Ramos (cell line): ENCODE results near the gene SYNE4.
"Not testable (repeated sequence)": the region's sequence is repeated elsewhere in the genome, so short reads cannot be mapped to it uniquely, and the experiment has no call there.

Experiments
- in situ Hi-C: fragments of 300-500 bp; cut with MboI; formaldehyde crosslinking; loops from one replicate; pipeline ENCODE4 v1.14.3; 2022; ENCODE audit warnings: low sequenced_read_pairs; ENCODE audit not compliant: unreplicated experiment

Gene SYNE4

GRCh38 chr19:36008336-36008978 is at the start of gene SYNE4:
Gene SYNE4, minus strand, starts transcription at chr19:36008813. Its CDS starts 132 bp downstream, at chr19:36008681.
- in situ Hi-C loops = no loop called here

- in situ Hi-C loops = no loop called here
These were observed 46.4 kb upstream of the SYNE4 start, which contains the start of gene WDR62 for GRCh38 chr19:36054733-36055686. Gene WDR62, plus strand, starts transcription at chr19:36054897. Its CDS starts 75 bp downstream, at chr19:36054972.

GRCh38 chr19:36054119-36054732 is 45.6 kb upstream of the SYNE4 start, which contains the start of gene THAP8:
Gene THAP8, minus strand, starts transcription at chr19:36054285. Its CDS starts 68 bp downstream, at chr19:36054217.
- in situ Hi-C loops = no loop called here

- in situ Hi-C loops = no loop called here
These were observed 43.0 kb upstream of the SYNE4 start for GRCh38 chr19:36051637-36052036.

GRCh38 chr19:36051236-36051635 is 42.6 kb upstream of the SYNE4 start:
- in situ Hi-C loops = no loop called here

GRCh38 chr19:36049080-36049698 is 40.6 kb upstream of the SYNE4 start:
- in situ Hi-C loops = no loop called here

GRCh38 chr19:36047835-36048234 is 39.2 kb upstream of the SYNE4 start:
- in situ Hi-C loops = no loop called here

- in situ Hi-C loops = no loop called here
These were observed 37.9 kb upstream of the SYNE4 start for GRCh38 chr19:36046443-36047050.

- in situ Hi-C loops = no loop called here
These were observed 35.3 kb upstream of the SYNE4 start for GRCh38 chr19:36043952-36044351.

GRCh38 chr19:36041831-36042230 is 33.2 kb upstream of the SYNE4 start:
- in situ Hi-C loops = no loop called here

GRCh38 chr19:36041092-36041491 is 32.5 kb upstream of the SYNE4 start:
- in situ Hi-C loops = not testable (repeated sequence)

GRCh38 chr19:36040495-36040894 is 31.9 kb upstream of the SYNE4 start:
- in situ Hi-C loops = no loop called here

- in situ Hi-C loops = no loop called here
These were observed 23.9 kb upstream of the SYNE4 start, which contains the start of gene CLIP3 for GRCh38 chr19:36032251-36033104. Gene CLIP3, minus strand, starts transcription at chr19:36032873. Its CDS starts 516 bp downstream, at chr19:36032357.

- in situ Hi-C loops = no loop called here
These were observed 22.7 kb upstream of the SYNE4 start for GRCh38 chr19:36031308-36031707.

- in situ Hi-C loops = no loop called here
These were observed 21.9 kb upstream of the SYNE4 start for GRCh38 chr19:36030264-36031148.

GRCh38 chr19:36028313-36029041 is 19.9 kb upstream of the SYNE4 start:
- in situ Hi-C loops = no loop called here

GRCh38 chr19:36027696-36028095 is 19.1 kb upstream of the SYNE4 start:
- in situ Hi-C loops = no loop called here
